IPS-NIHi7 (cell line): ENCODE results near the gene AP4E1.
"Not testable (repeated sequence)": the region's sequence is repeated elsewhere in the genome, so short reads cannot be mapped to it uniquely, and the experiment has no call there.

Experiments used
- DNase-seq: peaks from one replicate; pipeline ENCODE4 v3.0.0; 2012; ENCODE audit warnings: mixed read lengths; ENCODE audit errors: extremely low spot score

Gene AP4E1

DNA sequence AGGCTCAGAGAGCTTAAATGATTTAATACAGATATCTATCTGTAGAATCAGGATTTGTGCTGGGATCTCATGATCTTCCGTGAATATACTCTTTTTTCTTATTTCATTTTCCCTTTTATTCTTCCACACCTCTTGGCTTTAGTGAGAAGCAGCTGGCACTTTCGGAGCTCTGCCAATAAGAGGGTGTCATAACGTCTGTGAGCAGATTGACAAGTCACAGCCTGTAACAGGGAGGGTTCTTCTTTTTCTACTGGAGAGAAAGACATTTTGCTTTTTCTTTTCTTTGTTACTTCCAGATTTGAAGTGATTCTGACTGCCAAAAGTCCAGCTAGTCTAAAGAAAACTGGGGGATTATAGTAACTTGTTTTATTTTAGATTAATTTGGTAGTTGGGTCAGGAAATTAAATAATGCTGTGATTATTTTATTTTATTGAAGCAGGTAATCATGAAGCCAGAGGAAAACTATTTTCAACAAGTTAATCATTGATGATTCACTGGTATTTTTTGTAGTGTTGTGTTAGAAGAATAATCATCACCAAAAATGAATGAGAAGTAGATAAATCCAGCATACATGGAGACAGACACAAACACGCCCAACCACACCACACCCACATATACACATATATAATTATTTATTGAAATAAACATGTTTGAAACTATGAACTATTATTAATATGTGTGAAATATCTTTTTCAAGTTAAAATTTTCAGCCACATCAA, 116.4 kb downstream of the AP4E1 start:
- no peak for DNase-seq

DNA sequence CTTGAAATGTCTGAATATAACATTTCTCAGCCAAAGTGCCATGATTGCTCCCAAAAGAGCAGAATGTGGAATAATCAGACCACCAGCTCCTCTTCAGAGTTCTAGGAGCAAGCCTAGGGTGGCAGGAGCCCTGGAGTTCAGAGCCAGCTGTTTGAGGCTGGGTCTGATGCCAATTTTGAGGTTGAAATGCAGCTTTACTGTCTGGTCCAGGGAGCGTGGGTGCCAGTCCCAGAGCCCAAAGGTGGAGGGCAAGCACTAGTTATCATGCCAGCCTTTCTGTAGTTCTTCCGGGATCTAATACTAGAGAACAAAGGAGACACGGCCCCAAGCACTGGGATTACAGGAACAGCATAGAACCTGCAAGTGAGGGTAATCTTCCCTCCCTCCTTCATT, 117.0 kb downstream of the AP4E1 start:
- DNase-seq, result no peak

DNA sequence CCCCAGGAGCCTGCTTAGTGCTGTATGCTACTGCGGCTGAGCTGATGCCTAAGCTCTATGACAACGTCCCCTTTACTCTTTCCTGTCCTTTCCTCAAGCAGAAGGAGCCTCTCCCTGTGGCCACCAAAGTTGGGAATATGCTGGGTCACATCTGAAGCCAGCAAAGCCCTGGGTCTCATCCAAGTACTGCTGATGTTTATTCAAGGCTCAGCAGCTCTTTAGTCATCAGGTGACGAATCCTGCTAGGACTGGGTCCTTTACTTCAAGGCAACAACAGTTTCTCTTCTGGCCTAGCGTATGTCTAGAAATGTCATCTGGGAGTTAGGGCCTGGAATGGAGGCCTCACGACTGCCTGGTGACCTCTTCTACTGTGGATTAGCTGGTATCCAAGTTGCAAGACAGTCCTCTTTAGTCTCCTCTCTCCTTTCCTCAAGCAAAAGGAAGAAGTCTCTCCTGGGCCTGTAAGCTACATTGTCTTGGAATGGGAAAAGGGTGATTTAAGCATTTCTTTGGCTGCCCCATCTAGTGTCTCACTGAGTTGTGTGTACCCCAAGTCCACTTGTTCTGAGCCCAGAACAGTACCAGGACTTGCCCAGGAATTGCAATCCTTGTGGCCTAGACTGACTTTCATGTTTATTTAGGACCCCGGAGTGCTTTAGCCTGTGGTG, 122.3 kb downstream of the AP4E1 start:
- no peak for DNase-seq

DNA sequence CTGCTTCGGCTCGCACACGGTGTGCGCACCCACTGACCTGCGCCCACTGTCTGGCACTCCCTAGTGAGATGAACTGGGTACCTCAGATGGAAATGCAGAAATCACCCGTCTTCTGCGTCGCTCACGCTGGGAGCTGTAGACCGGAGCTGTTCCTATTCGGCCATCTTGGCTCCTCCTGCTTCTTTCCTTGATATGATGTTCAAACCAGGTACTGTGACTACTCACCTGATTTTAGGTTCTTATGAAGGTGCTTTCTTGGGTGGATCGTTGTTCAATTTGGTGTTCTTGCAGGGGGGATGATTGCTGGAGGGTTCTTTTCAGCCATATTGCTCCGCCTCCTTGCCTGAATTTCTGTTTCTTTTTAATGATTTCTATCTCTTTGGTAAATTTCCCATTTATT, 129.0 kb downstream of the AP4E1 start:
- not testable (repeated sequence) for DNase-seq

GRCh38 chr15:51038162-51038973, 129.9 kb downstream of the AP4E1 start:
- DNase-seq, result no peak

DNA sequence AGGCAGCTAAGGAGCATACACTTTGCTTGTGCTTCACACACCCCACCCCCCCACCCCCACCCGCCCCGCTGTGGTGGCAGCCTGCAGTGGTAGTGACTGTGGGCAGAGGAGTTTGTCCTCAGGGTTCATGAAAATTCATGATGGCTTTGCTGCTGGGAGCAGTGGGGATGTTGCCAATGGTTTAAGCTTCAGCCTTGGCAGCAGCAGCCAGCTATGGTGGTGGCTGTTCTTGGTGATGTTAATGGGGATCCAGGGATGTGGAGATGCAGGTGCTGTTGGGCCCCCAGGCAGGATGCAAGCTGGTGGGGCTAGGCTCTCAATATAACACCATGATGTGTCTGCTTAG, 130.5 kb downstream of the AP4E1 start:
- no peak for DNase-seq

GRCh38 chr15:51044037-51044727, 135.7 kb downstream of the AP4E1 start:
- DNase-seq, result no peak

- DNase-seq, result no peak
These were observed 137.5 kb downstream of the AP4E1 start for GRCh38 chr15:51046016-51046415.

GRCh38 chr15:51046799-51047449, 138.4 kb downstream of the AP4E1 start:
- no peak for DNase-seq

DNA sequence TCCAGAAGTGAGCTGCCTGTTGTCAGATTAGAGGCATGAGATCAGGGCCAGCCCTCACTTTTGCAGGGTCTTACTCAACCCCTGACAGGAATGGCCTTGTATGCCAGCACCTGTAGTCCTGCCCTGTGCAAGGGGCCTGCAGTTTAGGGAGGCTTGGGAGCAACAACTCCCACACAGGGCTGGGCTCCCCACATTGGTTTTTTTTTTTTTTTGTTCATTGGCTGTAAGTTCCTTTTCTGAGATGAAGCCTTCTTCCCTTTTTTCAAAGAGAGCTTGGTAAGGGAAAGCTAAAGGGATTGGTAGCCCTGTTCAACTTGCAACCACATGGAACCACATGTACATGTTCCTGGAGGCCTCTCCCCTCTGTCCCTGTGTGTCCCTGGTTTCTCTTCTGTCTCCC, 139.8 kb downstream of the AP4E1 start:
- DNase-seq, result no peak

DNA sequence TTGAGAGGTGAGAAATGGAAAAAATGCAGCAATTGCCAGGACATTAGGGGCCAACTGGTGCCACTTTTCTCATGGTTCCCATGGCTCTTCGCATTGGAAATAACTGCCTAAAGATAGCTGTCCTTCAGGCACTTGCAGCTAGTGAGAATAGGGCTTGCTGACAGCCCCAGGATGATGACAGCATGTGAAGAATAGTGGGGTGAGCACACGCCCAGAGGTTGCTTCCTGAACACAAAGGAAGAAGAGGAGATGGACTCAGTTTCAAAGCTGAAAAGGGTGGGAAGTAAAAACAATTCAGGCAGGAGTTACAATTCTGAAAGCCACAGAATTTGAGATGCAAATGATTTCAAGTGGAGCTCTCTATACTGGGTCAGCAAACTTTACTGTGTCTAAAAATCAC, 140.6 kb downstream of the AP4E1 start:
- DNase-seq, result no peak

- no peak for DNase-seq
These were observed 143.3 kb downstream of the AP4E1 start for GRCh38 chr15:51051776-51052175.

DNA sequence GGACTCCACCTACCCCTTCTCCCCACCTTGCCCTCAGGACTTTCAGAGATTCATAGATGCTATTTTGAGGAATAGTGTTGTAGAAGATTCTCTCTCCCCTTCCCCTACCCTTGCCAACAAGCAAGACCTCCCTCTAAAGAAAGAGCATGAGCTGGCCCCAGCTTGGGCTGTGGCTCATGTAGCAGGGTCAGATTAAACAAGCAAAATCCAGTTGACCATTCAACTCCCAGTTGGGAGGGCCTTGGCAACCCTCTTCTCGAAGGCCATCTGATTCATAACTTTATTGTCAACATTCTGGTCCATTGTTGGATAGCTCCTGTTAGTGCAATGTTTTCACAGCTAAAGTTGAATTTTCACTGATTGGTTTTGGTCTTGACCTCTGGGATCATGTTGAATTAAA, 145.1 kb downstream of the AP4E1 start:
- DNase-seq, result no peak

- no peak for DNase-seq
These were observed 146.1 kb downstream of the AP4E1 start for GRCh38 chr15:51054535-51054934.
